ENCODE measurements around the gene PNISR.

Gene PNISR

GRCh38 chr6:99416226-99416625 lies 8.9 kb downstream of the PNISR start:
- DNase-seq: no peak
- intact Hi-C loops (cut with DNase I): no loop called here

- intact Hi-C loops (cut with DNase I): no loop called here
- no peak for DNase-seq
Observed at GRCh38 chr6:99415446-99415845, 9.7 kb downstream of the PNISR start.

- peak in 17 of 42 donors; percentile 16 to 63 (median 39) for DNase-seq
- intact Hi-C loops (cut with DNase I): no loop called here
Observed at GRCh38 chr6:99412065-99412464, 13.0 kb downstream of the PNISR start.

- intact Hi-C loops (cut with DNase I): no loop called here
- no peak for DNase-seq
Observed at GRCh38 chr6:99409672-99410071, 15.4 kb downstream of the PNISR start.

- DNase-seq: no peak
- intact Hi-C loops (cut with DNase I): no loop called here
Observed at GRCh38 chr6:99407076-99407475, 18.0 kb downstream of the PNISR start.

GRCh38 chr6:99402448-99402847 lies 22.7 kb downstream of the PNISR start:
- no peak for DNase-seq
- intact Hi-C loops (cut with DNase I): no loop called here

- no peak for DNase-seq
- intact Hi-C loops (cut with DNase I): no loop called here
Observed at GRCh38 chr6:99397287-99397686, 27.8 kb downstream of the PNISR start.

- peak; percentile 50 to 90 (median 76) for DNase-seq
- intact Hi-C loops (cut with DNase I): loop anchor here (2.0 kb wide), 1 partner anchor 31 kb away; the partner anchor contains the start of gene PNISR
Observed at GRCh38 chr6:99393698-99394531, 31.2 kb downstream of the PNISR start, which contains the start of gene COQ3. COQ3 (minus strand) TSS chr6:99394195; CDS start chr6:99394179, 16 bp downstream.

GRCh38 chr6:99393366-99393697 lies 31.8 kb downstream of the PNISR start:
- intact Hi-C loops (cut with DNase I): no loop called here
- DNase-seq: no peak

GRCh38 chr6:99390896-99391295 lies 34.2 kb downstream of the PNISR start:
- no peak for DNase-seq
- intact Hi-C loops (cut with DNase I): no loop called here

- no peak for DNase-seq
- intact Hi-C loops (cut with DNase I): no loop called here
Observed at GRCh38 chr6:99384507-99384906, 40.6 kb downstream of the PNISR start.

GRCh38 chr6:99378636-99379035 lies 46.5 kb downstream of the PNISR start:
- intact Hi-C loops (cut with DNase I): no loop called here
- DNase-seq: no peak

GRCh38 chr6:99369533-99369932 lies 55.6 kb downstream of the PNISR start:
- no peak for DNase-seq
- intact Hi-C loops (cut with DNase I): no loop called here

- intact Hi-C loops (cut with DNase I): no loop called here
- DNase-seq: no peak
Observed at GRCh38 chr6:99366852-99367251, 58.3 kb downstream of the PNISR start.

- intact Hi-C loops (cut with DNase I): no loop called here
- no peak for DNase-seq
Observed at GRCh38 chr6:99364026-99364425, 61.1 kb downstream of the PNISR start.

GRCh38 chr6:99362678-99363268 lies 62.3 kb downstream of the PNISR start:
- no peak for DNase-seq
- intact Hi-C loops (cut with DNase I): no loop called here

GRCh38 chr6:99359800-99360199 lies 65.3 kb downstream of the PNISR start:
- intact Hi-C loops (cut with DNase I): no loop called here

GRCh38 chr6:99356641-99357040 lies 68.5 kb downstream of the PNISR start:
- intact Hi-C loops (cut with DNase I): no loop called here

More at GRCh38 chr6:99359800-99360199, 65.3 kb downstream of the PNISR start:
- no peak for DNase-seq

GRCh38 chr6:99354983-99355382 lies 70.1 kb downstream of the PNISR start:
- intact Hi-C loops (cut with DNase I): no loop called here
- no peak for DNase-seq

More at GRCh38 chr6:99356641-99357040, 68.5 kb downstream of the PNISR start:
- no peak for DNase-seq

GRCh38 chr6:99353126-99353525 lies 72.0 kb downstream of the PNISR start:
- no peak for DNase-seq
- intact Hi-C loops (cut with DNase I): no loop called here

- intact Hi-C loops (cut with DNase I): no loop called here
- DNase-seq: peak in 28 of 42 donors; percentile 7 to 57 (median 37)
Observed at GRCh38 chr6:99350573-99350972, 74.5 kb downstream of the PNISR start.

Data from head of caudate nucleus (tissue), 42 donors.